Naive B cell (primary cell): ENCODE measurements around the gene SHH. TPM values are rescaled to one million over a fixed set of nuclear protein-coding genes. Genes with fewer than 3 reads are reported as not detected.

ENCODE experiments used
- ATAC-seq, 2 donors: fragments of 150-1000 bp; cut with Tn5 transposase; 2 replicates each; pipeline ENCODE4 v1.10.0; 2021; ENCODE audit warnings: low read depth in 2 of 2, mild to moderate bottlenecking in 2 of 2, moderate library complexity in 2 of 2
- DNase-seq: peaks from one replicate; pipeline ENCODE4 v3.0.0; 2022
- H3K27ac Mint-ChIP-seq, 6 donors: one replicate each; pipeline ENCODE4 v1.8.0; 2020 to 2022; ENCODE audit warnings: mild to moderate bottlenecking in 6 of 6, mixed read lengths in 6 of 6, moderate library complexity in 5 of 6, inconsistent platforms in 2 of 6
- H3K27me3 Mint-ChIP-seq, 3 donors: one replicate each; pipeline ENCODE4 v1.8.0; 2021 to 2022; ENCODE audit warnings: mixed read lengths in 3 of 3, mild to moderate bottlenecking in 1 of 3
- H3K36me3 Mint-ChIP-seq, 2 donors: one replicate each; pipeline ENCODE4 v1.8.0; 2020 to 2022; ENCODE audit warnings: mixed read lengths in 2 of 2, inconsistent platforms in 1 of 2, mild to moderate bottlenecking in 1 of 2
- H3K4me1 Mint-ChIP-seq, 3 donors: one replicate each; pipeline ENCODE4 v1.8.0; 2020 to 2022; ENCODE audit warnings: mixed read lengths in 3 of 3, inconsistent platforms in 1 of 3, mild to moderate bottlenecking in 1 of 3, moderate library complexity in 1 of 3
- H3K4me3 Mint-ChIP-seq, 8 donors: one replicate each; pipeline ENCODE4 v1.8.0; 2020 to 2022; ENCODE audit warnings: mild to moderate bottlenecking in 8 of 8, mixed read lengths in 8 of 8, moderate library complexity in 8 of 8, inconsistent platforms in 2 of 8
- H3K9me3 Mint-ChIP-seq, 7 donors: one replicate each; pipeline ENCODE4 v1.8.0; 2020 to 2022; ENCODE audit warnings: mixed read lengths in 7 of 7, mild to moderate bottlenecking in 5 of 7, inconsistent platforms in 2 of 7, moderate library complexity in 1 of 7
- polyA plus RNA-seq, 6 donors: library from polyadenylated mRNA; unstranded; fragments of 300-500 nt; fragmentation: Illumina TruSeq; gene quantifications; one replicate each; pipeline ENCODE4 v1.2.3, GENCODE V29; 2021; ENCODE audit warnings: low read depth in 6 of 6

Gene SHH
- polyA plus RNA-seq, 6 donors from 2014 or later = 0.17 TPM; not detected in 5

GRCh38 chr7:155795401-155795800 lies 16.9 kb downstream of the SHH start:
- no peaks in the 10 kb centered on the region for H3K9me3 Mint-ChIP-seq
- peaks cover 7 to 18% (median 9%) of the 10 kb centered on the region in 3 donors for H3K4me1 Mint-ChIP-seq

GRCh38 chr7:155794196-155794595 lies 18.1 kb downstream of the SHH start:
- H3K27ac Mint-ChIP-seq = no peak overlapping the region
- no peaks in the 10 kb centered on the region for H3K9me3 Mint-ChIP-seq
- peaks cover 7 to 13% (median 9%) of the 10 kb centered on the region in 3 donors for H3K4me1 Mint-ChIP-seq
- no peak for ATAC-seq
- H3K27me3 Mint-ChIP-seq = peaks cover 5 to 18% (median 14%) of the 10 kb centered on the region in 3 donors
- no peaks in the 10 kb centered on the region for H3K36me3 Mint-ChIP-seq
- DNase-seq = no peak
- H3K4me3 Mint-ChIP-seq = no peak overlapping the region

More at GRCh38 chr7:155795401-155795800, 16.9 kb downstream of the SHH start:
- H3K27ac Mint-ChIP-seq = no peak overlapping the region
- DNase-seq = no peak
- peaks cover 16 to 28% (median 21%) of the 10 kb centered on the region in 3 donors for H3K27me3 Mint-ChIP-seq
- no peak for ATAC-seq
- no peak overlapping the region for H3K4me3 Mint-ChIP-seq
- H3K36me3 Mint-ChIP-seq = no peaks in the 10 kb centered on the region

GRCh38 chr7:155793720-155794119 lies 18.5 kb downstream of the SHH start:
- Mint-ChIP-seq H3K4me3 (no peak overlapping the region), H3K9me3 (no peaks in the 10 kb centered on the region), H3K27ac (no peak overlapping the region), H3K27me3 (peaks cover 5 to 22% (median 10%) of the 10 kb centered on the region in 3 donors), H3K36me3 (no peaks in the 10 kb centered on the region), H3K4me1 (peaks cover 5 to 8% (median 6%) of the 10 kb centered on the region in 3 donors)
- ATAC-seq (no peak), DNase-seq (no peak)

- Mint-ChIP-seq H3K4me3 (no peak overlapping the region), H3K27ac (no peak overlapping the region), H3K4me1 (peaks cover 0 to 2% (median under 1%) of the 10 kb centered on the region in 3 donors), H3K36me3 (no peaks in the 10 kb centered on the region), H3K27me3 (peaks cover 4 to 23% (median 5%) of the 10 kb centered on the region in 3 donors), H3K9me3 (no peaks in the 10 kb centered on the region)
- ATAC-seq = no peak
- DNase-seq = no peak
These were observed 19.2 kb downstream of the SHH start for GRCh38 chr7:155792999-155793560.

GRCh38 chr7:155792315-155792960 lies 19.8 kb downstream of the SHH start:
- no peak for DNase-seq
- Mint-ChIP-seq H3K4me1 (peaks cover 5 to 7% (median 6%) of the 10 kb centered on the region in 3 donors), H3K36me3 (no peaks in the 10 kb centered on the region)

GRCh38 chr7:155791836-155792235 lies 20.4 kb downstream of the SHH start:
- DNase-seq = no peak
- H3K36me3 Mint-ChIP-seq = no peaks in the 10 kb centered on the region
- ATAC-seq = no peak
- H3K9me3 Mint-ChIP-seq = peaks cover 0 to 4% (median 0%) of the 10 kb centered on the region in 7 donors
- H3K4me3 Mint-ChIP-seq = no peak overlapping the region
- H3K27me3 Mint-ChIP-seq = peaks cover 4 to 27% (median 12%) of the 10 kb centered on the region in 3 donors
- peaks cover 5 to 8% (median 6%) of the 10 kb centered on the region in 3 donors for H3K4me1 Mint-ChIP-seq
- H3K27ac Mint-ChIP-seq = no peak overlapping the region

More at GRCh38 chr7:155792315-155792960, 19.8 kb downstream of the SHH start:
- peaks cover 0 to 4% (median 0%) of the 10 kb centered on the region in 7 donors for H3K9me3 Mint-ChIP-seq
- peaks cover 4 to 29% (median 11%) of the 10 kb centered on the region in 3 donors for H3K27me3 Mint-ChIP-seq
- ATAC-seq = no peak
- no peak overlapping the region for H3K4me3 Mint-ChIP-seq
- no peak overlapping the region for H3K27ac Mint-ChIP-seq

- no peak for DNase-seq
- Mint-ChIP-seq H3K4me1 (peaks cover 5 to 8% (median 8%) of the 10 kb centered on the region in 3 donors), H3K9me3 (peaks cover 0 to 4% (median 0%) of the 10 kb centered on the region in 7 donors), H3K27me3 (peaks cover 6 to 22% (median 13%) of the 10 kb centered on the region in 3 donors), H3K27ac (peak overlapping the region in 1 of 6 donors; percentile 19), H3K36me3 (no peaks in the 10 kb centered on the region), H3K4me3 (no peak overlapping the region)
- ATAC-seq = no peak
These were observed 21.0 kb downstream of the SHH start for GRCh38 chr7:155791214-155791737.

- H3K27ac Mint-ChIP-seq = no peak overlapping the region
- DNase-seq (no peak), ATAC-seq (no peak)
- H3K4me1 Mint-ChIP-seq = peaks cover 8 to 10% (median 9%) of the 10 kb centered on the region in 3 donors
- H3K9me3 Mint-ChIP-seq = peaks cover 0 to 4% (median 0%) of the 10 kb centered on the region in 7 donors
- peaks cover 8 to 19% (median 19%) of the 10 kb centered on the region in 3 donors for H3K27me3 Mint-ChIP-seq
- H3K36me3 Mint-ChIP-seq = peaks cover 0 to 5% of the 10 kb centered on the region in 2 donors
- no peak overlapping the region for H3K4me3 Mint-ChIP-seq
These were observed 21.6 kb downstream of the SHH start for GRCh38 chr7:155790666-155791065.

- Mint-ChIP-seq H3K27ac (no peak overlapping the region), H3K4me1 (peaks cover 8 to 10% (median 9%) of the 10 kb centered on the region in 3 donors), H3K27me3 (peaks cover 5 to 16% (median 13%) of the 10 kb centered on the region in 3 donors), H3K36me3 (peaks cover under 1 to 11% of the 10 kb centered on the region in 2 donors), H3K4me3 (peak overlapping the region in 1 of 8 donors; percentile 12), H3K9me3 (peaks cover 0 to 4% (median 0%) of the 10 kb centered on the region in 7 donors)
- DNase-seq (no peak), ATAC-seq (no peak)
These were observed 23.1 kb downstream of the SHH start for GRCh38 chr7:155789001-155789725.

GRCh38 chr7:155788616-155789000 lies 23.7 kb downstream of the SHH start:
- DNase-seq (no peak), ATAC-seq (no peak)
- no peak overlapping the region for H3K4me3 Mint-ChIP-seq
- peaks cover 0 to 4% (median 0%) of the 10 kb centered on the region in 7 donors for H3K9me3 Mint-ChIP-seq
- H3K36me3 Mint-ChIP-seq = peaks cover 6 to 16% of the 10 kb centered on the region in 2 donors
- H3K4me1 Mint-ChIP-seq = peaks cover 8 to 10% (median 9%) of the 10 kb centered on the region in 3 donors
- H3K27me3 Mint-ChIP-seq = peaks cover 5 to 16% (median 13%) of the 10 kb centered on the region in 3 donors
- no peak overlapping the region for H3K27ac Mint-ChIP-seq

- Mint-ChIP-seq H3K36me3 (peaks cover 17 to 20% of the 10 kb centered on the region in 2 donors), H3K4me3 (peak overlapping the region in 7 of 8 donors; percentile 39 to 88 (median 72)), H3K4me1 (peaks cover 8 to 10% (median 9%) of the 10 kb centered on the region in 3 donors), H3K9me3 (peaks cover 0 to 4% (median 0%) of the 10 kb centered on the region in 7 donors), H3K27me3 (peaks cover 5 to 16% (median 13%) of the 10 kb centered on the region in 3 donors), H3K27ac (peak overlapping the region in 2 of 6 donors; percentile 72 to 89)
- ATAC-seq (peak; percentile 13 to 34), DNase-seq (no peak)
These were observed 25.0 kb downstream of the SHH start for GRCh38 chr7:155787171-155787851.

GRCh38 chr7:155786491-155786890 lies 25.8 kb downstream of the SHH start:
- peaks cover 8 to 10% (median 9%) of the 10 kb centered on the region in 3 donors for H3K4me1 Mint-ChIP-seq
- H3K9me3 Mint-ChIP-seq = peaks cover 0 to 4% (median 0%) of the 10 kb centered on the region in 7 donors
- peak overlapping the region in 1 of 6 donors; percentile 48 for H3K27ac Mint-ChIP-seq
- DNase-seq (no peak), ATAC-seq (no peak)
- peaks cover 22 to 23% of the 10 kb centered on the region in 2 donors for H3K36me3 Mint-ChIP-seq
- peaks cover 5 to 16% (median 13%) of the 10 kb centered on the region in 3 donors for H3K27me3 Mint-ChIP-seq
- H3K4me3 Mint-ChIP-seq = peak overlapping the region in 6 of 8 donors; percentile 1 to 60 (median 24)
